IPS-11a (cell line): Measurements from ENCODE around the gene SLC9A9.

ENCODE experiments used
- H3K4me3 ChIP-seq: one replicate; pipeline ENCODE4 v1.5.1; 2013; ENCODE audit warnings: low read depth, low read length, control low read depth

The SLC9A9 gene

DNA sequence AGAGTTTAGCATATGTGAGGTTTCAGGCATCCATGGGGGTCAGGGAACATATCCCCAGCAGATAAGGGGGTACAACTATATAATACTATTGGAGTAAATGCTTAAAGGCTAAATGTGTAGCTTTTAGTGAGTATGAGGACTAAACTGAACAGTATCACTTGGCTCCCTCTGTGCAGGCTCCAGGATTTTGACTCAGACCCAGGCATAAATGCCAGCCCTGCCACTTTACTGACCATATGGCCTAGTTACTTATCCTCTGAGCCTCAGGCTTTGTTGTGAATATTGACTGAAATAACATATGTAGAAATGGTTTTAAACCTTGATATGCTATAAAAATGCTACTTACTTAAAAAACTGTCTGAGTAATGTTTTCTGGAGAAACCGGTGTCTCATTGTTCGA is 577.1 kb downstream of the SLC9A9 start:
- no peak overlapping the region for H3K4me3 ChIP-seq

DNA sequence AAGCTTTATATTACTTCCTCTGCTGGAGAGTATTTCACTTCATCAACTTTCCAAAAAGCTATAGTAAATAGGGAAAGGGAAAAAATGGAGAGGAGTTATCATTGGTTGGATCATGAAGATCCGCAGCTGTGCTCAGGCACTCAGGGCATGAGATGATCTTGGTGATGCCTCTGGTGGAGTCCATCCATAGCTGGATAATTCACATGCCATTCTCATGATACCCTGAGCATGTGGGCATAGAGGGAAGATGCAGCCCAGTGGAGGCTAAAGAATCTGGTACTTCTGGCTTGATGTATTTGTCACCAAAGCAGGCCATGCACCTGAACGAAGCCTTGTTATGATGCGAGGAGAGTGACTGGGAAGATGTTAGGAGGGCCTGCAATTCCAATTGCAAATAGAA is 578.5 kb downstream of the SLC9A9 start:
- no peak overlapping the region for H3K4me3 ChIP-seq

DNA sequence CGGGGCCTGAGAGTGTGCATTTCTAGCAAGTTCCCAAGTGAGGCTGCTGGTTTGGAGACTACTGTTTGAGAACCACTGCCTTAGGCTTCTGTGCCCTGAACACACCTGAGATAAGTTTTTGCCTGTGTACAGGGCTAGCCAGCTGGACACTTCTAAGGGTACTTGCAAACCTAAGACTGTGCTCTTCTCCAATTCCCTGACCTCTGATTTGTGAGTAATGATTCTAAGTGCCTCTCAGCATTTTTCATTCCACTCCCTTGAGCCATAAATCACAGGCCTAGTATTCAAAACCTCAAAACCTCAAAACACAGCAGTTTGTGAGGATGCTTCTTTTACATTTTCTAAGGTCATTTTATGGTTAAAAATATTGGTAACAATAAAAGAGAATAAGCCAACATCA is 580.3 kb downstream of the SLC9A9 start:
- H3K4me3 ChIP-seq: no peak overlapping the region

GRCh38 chr3:143266927-143267326 is 581.3 kb downstream of the SLC9A9 start:
- H3K4me3 ChIP-seq: no peak overlapping the region

GRCh38 chr3:143266511-143266910 is 581.8 kb downstream of the SLC9A9 start:
- H3K4me3 ChIP-seq: no peak overlapping the region

DNA sequence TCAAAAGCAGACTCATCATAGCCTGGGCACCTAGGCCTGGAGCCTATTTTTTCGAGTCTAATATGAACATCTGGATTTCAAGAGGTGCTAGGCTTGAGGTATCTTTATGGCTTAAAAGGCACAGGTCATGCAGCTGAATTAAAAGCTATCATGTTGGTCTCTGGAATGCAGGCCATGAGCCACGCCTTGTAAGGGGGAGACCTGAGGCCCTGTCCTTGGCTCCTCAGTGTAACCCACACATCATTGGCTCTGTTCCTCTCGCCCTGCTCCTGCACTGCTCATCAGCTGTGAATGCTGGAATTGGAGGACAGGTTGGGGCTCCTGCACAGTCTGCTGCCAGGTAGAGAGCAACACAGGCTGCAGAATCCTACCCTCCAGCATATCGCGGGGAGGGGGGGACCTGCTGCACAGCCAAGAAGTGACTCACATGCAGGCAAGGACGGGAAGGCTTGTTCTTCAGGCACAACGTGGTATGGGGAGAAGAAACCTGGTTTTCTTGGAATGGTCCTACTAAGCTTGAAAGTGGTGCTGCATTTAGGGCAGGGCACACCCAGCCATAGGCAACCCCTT is 582.7 kb downstream of the SLC9A9 start:
- no peak overlapping the region for H3K4me3 ChIP-seq

DNA sequence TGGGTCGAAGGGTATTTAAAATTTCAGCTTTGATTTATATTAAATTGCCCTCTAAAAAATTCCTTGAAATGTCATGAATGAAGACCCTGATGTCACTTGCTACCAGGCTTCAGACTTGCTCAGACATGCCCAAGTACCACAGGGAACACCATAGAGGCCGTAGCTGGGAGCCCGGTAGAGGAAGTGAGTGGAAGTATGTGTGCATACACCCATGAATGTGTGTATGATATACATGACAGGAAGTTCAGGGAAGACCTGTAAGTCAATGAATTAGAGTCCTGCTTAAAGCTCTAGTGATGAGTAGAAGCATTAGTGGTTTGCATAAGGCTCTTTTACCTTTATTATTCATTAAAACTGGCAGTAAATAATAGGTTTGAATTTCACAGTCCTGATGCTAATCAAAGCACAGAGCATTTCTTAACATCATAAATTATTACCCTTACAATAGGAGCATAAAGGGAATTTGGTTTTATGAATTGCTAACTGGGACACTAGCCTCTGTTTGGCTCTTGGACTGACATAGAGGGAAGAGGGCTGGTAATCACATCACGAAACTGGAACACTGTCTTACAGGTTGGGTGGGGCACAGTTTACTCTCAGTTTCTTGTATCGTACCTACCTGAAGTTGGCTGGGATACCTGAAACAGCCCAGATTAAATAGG is 584.3 kb downstream of the SLC9A9 start:
- H3K4me3 ChIP-seq: no peak overlapping the region

DNA sequence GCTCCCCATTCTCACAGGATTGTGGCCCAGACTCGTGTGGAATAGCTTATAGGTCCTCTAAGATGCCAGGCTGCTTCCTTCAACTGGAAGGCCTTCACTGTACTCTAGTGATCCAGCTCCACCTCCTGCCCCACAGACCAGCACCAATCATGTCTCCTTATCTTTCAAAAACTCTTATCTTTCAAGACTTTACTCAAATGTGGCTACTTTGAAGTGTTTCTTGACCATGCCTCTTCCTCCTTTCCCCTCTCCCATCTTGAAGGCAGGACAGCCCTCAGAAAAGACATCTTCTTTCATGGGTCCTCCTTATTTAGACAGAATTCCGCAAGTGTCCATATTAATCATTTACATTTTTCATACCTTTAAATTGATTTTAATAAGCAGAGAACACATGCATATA is 586.4 kb downstream of the SLC9A9 start:
- H3K4me3 ChIP-seq: no peak overlapping the region

GRCh38 chr3:143258692-143259091 is 589.6 kb downstream of the SLC9A9 start:
- no peak overlapping the region for H3K4me3 ChIP-seq

DNA sequence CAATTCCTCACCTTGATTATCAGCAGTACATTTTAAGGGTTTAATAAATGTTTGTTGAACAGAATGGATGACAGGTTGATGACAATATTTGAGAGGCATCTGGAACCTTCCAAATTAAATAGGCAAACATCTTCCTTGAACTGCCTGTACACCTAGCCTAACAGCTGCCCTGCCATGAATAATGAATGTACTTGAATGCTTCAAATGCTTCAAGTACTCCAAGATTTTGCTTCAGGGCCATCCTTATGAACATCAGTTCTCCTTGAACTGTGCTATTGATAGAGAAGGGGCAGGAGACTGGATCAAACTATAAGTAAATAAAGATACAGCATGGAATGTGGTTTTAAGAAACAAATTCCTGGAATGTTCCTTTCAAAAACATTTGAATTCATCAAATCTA is 591.9 kb downstream of the SLC9A9 start:
- H3K4me3 ChIP-seq: no peak overlapping the region

DNA sequence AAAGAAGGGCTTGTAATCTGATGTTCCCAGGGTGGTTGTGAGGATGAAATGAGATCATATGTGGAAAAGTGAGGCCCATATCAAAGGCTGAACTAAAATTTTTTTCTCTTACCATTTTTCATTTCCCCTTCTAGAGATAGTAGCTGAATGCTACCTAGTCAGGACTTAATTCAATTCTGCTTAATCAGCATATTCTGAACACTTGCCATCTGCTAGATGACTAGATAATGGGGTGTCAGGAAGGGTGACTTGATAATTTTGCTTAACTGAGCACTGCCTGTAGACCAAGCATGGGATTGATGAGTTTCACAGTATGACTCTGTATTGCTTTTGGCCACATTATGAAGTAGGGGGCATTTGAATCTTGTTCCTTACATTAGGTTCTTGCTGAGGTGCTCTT is 592.5 kb downstream of the SLC9A9 start:
- H3K4me3 ChIP-seq: no peak overlapping the region

GRCh38 chr3:143252931-143253330 is 595.3 kb downstream of the SLC9A9 start:
- H3K4me3 ChIP-seq: no peak overlapping the region

GRCh38 chr3:143249014-143249413 is 599.3 kb downstream of the SLC9A9 start:
- H3K4me3 ChIP-seq: no peak overlapping the region

- no peak overlapping the region for H3K4me3 ChIP-seq
Observed at GRCh38 chr3:143247073-143247472, 601.2 kb downstream of the SLC9A9 start.

DNA sequence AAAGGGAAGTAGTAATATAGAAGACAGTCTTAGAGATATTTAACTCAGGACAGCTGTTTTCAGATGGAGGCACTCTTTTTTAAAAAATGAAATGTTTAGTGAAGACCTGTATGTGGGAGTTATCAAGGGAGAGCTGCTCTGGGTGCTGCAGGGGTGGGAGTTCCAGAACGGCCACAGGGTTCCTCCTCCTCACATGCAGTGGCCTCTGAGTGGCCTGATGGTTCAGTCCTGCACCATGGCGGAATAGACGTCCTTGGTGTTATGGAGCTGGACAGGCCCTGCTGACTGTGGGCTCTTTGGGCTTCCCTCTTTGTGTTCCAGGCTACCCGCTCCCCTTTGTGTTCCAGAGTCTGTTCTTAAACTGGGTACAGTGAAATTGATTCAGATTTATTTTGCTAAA is 602.6 kb downstream of the SLC9A9 start:
- H3K4me3 ChIP-seq: no peak overlapping the region

DNA sequence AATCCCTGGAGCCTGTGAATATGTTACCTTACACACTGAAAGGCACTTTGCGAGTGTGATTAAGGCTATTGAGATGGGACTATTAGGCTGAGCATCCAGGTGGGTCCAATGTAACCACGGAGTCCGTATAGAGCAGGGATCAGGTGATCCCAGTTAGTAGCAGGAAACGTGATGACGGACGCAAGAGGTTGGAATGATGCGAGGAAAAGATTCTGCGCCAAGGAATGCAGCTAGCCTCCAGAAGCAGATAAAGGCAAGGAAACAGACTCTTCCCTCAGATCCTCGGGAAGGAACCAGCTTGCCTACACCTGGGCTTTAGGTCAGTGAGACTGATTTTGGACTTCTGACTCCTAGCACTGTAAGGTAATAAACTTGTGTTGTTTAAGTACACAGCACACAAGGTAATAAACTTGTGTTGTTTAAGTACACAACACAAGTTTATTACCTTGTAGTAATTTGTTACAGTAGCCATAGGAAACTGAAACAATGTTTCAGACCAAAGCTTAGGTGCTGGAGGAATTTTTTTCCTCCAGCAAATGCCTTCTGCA is 603.7 kb downstream of the SLC9A9 start:
- H3K4me3 ChIP-seq: no peak overlapping the region

DNA sequence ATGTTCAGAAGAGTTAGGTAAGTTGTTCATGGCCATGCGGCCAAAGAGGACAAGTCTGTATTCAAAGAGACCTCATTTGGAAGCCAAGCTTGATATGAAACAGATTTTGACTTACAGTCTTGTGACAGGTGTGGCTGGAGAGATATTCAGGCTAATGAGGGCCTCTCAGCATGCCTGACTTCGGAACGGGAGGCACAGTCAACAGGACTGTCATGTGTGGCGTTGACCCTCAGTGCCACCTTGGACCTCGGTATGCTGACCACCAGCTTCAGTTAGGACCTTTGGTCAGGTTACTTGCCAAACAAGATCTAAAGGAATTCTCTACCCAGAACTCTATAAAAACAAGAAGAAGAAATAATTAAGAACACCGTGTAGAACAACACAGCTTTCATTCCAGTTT is 604.6 kb downstream of the SLC9A9 start:
- no peak overlapping the region for H3K4me3 ChIP-seq

DNA sequence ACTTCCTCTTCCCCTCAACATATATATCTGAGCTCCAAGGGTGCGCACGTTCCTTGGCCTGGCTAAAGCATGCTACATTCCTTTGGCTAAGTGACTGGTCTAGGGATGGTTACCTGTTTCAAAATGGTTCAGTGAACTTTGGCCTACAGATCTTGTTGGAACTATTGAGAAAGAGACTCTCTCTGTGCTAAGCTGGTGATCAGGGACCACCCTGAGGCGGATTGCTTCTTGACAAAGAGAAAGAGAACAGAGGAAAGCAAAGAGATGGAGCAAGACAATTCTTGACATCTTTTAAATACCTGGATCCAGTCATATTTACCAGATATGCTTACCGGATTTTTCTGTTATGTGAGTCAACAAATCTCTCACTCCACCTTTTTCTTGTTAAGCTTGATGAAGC is 605.6 kb downstream of the SLC9A9 start:
- no peak overlapping the region for H3K4me3 ChIP-seq

DNA sequence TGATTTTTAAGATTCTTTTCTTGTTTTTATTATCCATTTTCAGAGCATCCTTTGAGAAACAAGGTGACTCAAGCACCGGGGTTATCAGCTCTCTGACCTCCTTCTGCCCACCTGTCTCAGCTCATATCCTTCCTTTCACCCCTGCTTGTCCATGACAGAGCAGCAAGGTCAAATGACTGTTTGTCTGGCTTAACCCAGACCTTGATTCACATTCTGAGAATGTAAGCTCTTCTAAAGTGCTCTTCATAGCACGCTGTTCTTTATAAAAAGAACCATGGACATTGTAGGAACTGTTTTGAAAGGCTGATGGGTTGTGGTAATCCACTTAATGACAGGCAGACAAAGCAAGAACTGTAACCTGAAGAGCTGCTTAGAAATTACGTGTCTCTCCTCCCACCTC is 606.2 kb downstream of the SLC9A9 start:
- H3K4me3 ChIP-seq: no peak overlapping the region

DNA sequence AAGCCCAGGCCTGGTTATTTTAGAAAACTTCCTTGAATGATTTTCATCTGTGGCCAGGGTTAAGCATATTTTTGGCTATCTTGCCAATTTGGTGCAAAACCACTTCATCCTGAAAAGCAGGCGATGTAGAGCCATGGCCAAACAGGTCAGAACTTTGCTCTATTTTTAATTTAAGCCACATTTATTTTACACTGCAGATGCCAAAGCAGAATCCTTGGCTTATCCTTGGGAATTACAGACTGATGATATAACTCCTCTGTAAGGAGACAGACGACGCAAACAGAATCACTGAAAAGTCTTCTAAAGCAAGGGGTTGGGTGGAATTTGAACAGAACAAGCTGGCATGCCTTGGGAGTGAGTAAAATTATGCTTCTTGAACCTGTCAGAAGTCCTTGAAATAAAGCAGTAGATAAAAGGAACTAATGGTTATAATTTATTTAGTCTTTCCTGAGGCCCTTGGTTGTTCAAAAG is 606.8 kb downstream of the SLC9A9 start:
- H3K4me3 ChIP-seq: no peak overlapping the region

- no peak overlapping the region for H3K4me3 ChIP-seq
Observed at GRCh38 chr3:143240886-143241285, 607.4 kb downstream of the SLC9A9 start.

GRCh38 chr3:143239031-143239430 is 609.2 kb downstream of the SLC9A9 start:
- H3K4me3 ChIP-seq: no peak overlapping the region
